NCI-H2227 (cell line): ENCODE measurements around the gene SCG3.
"Not testable (repeated sequence)": the region's sequence is repeated elsewhere in the genome, so short reads cannot be mapped to it uniquely, and the experiment has no call there.

Source experiments
- DNase-seq: peaks from one replicate; lab custom pipeline; 2025; ENCODE audit not compliant: unreplicated experiment; lab: John Stamatoyannopoulos, UW

Gene SCG3

DNA sequence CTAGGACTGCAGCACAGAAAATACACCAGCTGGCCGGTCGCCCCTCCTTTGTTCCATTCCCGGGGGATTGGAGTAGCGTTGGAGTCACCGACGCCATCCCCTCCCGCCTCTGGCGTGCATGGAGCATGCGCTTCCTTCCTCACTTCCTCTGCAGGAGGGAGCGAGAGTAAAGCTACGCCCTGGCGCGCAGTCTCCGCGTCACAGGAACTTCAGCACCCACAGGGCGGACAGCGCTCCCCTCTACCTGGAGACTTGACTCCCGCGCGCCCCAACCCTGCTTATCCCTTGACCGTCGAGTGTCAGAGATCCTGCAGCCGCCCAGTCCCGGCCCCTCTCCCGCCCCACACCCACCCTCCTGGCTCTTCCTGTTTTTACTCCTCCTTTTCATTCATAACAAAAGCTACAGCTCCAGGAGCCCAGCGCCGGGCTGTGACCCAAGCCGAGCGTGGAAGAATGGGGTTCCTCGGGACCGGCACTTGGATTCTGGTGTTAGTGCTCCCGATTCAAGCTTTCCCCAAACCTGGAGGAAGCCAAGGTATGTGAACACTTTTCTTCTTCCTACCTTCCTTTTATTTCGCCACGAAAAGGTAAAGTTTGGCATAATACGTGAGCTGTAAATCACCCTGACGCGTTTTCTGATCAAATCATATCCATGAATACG, at the start of gene SCG3:
TSS of gene SCG3 (plus strand) at position 201 of the 661 bp plus-strand sequence. CDS start at position 454, 253 bp downstream.
- peak; percentile 86 for DNase-seq

DNA sequence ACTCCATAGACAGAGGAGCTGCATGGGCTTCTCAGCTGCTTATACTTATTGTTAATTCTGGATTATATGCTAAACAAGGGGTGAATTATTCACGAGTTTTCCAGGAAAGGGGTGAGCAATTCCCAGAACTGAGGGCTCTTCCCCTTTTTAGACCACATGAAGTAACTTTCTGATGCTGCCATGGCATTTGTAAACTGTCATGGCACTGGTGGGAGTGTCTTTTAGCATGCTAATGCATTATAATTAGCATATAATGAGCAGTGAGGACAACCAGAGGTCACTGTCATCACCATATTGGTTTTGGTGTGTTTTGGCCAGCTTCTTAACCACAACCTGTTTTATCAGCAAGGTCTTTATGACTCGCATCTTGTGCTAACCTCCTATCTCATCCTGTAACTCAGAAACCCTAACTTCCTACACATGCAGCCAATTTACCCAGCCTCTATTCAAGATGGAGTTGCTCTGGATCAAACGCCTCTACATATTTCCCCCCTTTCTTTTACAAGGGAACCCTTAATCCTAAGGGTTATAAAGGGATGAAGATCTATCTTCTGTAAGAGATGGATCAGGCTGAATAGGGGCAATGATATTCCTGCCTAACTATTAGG, 46.6 kb upstream of the SCG3 start:
- DNase-seq, result no peak

DNA sequence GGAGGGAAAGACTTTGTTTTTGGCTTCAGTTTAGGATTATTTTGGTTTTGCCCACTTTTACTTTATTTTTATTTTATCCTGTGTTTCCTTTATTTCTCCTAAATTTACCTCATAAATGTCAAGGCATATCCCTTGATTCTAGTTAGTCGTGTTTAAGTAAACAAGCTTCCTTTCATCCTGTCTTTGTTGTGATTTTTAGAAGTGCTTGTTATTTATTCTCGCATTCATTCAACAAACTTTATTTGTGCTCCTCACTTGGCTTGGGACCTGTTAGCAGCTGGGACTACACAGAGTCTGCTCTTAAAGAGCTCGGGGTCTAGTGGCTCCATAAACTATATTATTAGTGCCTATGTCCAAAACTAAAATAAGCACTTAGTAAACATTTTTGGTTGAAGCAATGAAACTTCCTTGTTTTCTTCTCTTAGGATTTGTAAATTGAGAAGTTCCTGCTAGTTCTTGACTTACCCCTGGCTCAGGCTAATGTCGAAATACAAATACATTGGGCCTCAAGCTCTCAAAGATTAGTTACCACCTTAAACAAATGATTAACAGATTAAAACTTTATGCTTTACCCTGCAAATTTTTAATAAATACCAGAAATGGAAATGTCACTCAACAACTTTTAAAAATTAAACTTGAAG, 39.7 kb upstream of the SCG3 start:
- DNase-seq, result no peak

DNA sequence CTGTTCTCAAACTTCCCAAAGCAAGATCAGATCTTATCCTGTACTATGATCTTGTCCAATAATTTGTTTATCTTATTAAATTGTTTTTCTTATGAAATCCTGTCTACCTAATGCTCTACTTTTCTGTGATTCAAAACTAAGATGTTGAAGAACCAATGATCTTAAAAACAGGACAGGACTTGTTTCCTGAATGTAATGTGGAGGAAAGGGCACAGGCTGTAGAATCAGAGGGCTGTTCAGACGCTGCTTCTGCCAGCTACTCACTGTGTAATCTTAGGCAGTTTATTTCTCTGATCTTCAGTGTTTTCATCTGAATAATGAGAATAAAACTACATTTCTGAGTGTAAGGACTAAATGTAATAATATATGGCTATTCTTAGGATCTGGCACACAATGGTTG, 38.6 kb upstream of the SCG3 start:
- DNase-seq, result no peak

DNA sequence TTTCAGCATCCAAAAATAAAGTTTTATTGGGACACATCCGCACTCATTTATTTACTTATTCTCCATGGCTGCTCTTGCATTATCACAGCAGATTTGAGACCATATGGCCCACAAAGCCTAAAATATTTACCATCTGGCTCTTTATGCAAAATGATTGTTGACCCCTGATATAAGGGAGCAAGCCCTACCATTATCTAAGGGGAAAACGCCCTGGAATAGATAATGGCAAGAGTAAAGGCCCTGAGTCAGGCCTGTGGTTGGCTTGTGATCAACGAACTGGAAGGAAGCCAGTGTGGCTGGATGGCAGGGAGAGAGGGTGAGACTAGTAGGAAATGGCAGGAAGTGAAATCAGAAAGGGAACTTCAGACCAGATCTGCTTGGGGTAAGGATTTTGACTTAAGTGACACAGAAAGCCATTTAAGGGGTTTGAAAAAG, 34.2 kb upstream of the SCG3 start:
- peak; percentile 28 for DNase-seq

DNA sequence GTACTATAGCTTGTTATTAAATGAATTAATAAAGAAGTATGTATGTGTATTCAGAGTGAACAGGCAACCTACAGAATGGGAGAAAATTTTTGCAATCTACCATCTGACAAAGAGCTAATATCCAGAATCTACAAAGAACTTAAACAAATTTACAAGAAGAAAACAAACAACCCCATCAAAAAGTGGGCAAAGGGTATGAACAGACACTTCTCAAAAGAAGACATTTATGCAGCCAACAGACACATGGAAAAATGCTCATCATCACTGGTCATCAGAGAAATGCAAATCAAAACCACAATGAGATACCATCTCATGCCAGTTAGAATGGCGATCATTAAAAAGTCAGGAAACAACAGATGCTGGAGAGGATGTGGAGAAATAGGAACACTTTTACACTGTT, 33.2 kb upstream of the SCG3 start:
- not testable (repeated sequence) for DNase-seq

DNA sequence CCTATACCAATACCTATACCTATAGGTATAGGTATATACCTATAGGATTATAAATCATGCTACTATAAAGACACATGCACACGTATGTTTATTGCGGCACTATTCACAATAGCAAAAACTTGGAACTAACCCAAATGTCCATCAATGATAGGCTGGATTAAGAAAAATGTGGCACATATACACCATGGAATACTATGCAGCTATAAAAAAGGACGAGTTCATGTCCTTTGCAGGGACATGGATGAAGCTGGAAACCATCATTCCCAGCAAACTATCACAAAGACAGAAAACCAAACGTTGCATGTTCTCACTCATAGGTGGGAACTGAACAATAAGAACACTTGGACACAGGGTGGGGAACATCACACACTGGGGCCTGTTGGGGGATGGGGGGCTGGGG, 32.7 kb upstream of the SCG3 start:
- not testable (repeated sequence) for DNase-seq

DNA sequence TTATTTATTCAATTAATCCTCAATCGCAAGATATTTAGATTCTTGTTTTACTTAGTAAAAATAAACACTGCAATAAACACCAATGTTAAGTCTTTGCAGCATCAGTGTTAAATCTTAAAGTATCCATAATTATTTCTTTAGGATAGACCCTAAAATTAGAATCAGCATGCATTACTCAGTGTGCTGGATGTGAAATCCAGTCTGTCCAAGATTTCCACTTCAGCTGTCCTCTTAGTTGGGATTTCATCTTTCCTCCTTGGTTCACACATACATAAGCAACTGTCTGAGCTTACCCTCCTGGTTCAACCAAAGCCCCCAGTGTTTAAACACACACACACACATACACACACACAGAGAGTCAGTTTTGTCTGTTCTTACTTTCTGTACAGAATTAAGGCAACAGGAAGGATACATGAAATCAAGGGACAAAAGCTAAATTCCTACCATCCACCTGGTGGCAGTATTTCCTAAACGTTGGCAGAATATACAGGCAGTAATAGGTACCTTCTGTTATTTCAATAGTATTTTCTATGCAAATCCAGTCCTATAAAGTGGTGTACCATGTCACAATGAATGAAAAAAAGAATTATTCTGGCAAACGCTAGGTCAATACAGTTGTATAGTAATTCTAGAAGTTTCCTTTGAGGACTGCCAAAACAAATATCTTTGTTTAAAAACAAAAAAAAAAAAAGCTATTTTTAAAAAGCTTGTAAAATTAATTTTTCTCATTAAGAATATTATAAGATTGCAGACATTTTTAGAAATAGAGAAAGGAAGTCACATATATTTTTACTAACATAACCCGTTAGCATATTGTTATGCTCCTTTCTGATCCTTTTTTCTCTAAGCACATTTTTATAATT, 31.4 kb upstream of the SCG3 start:
- DNase-seq, result peak; percentile 72

DNA sequence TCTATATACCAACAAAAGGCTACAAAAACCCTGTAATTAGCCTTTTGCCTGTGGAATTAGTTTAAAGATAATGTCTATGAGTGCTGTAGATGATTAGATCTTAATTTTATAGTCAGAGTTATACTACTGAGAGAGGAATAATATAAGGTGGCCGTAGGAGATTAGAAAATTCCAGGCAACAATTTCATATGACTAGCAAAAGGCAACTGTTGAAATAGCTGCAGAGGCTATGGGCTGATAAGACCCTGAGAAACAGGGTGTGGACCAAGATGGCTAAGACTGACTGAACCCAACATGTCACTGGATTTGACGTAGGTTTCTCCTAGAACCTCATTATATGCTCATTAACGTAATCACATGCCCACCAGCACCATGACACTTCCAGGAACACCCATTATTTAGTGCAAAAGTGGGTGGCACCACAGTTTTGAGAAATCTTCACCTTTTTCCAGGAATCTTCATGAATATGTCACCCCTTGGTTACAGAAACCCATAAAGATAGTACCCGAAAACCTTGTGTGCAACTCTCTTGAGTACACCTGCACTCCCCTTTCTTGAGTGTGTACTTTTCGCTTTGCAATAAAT, 29.1 kb upstream of the SCG3 start:
- DNase-seq, result no peak

DNA sequence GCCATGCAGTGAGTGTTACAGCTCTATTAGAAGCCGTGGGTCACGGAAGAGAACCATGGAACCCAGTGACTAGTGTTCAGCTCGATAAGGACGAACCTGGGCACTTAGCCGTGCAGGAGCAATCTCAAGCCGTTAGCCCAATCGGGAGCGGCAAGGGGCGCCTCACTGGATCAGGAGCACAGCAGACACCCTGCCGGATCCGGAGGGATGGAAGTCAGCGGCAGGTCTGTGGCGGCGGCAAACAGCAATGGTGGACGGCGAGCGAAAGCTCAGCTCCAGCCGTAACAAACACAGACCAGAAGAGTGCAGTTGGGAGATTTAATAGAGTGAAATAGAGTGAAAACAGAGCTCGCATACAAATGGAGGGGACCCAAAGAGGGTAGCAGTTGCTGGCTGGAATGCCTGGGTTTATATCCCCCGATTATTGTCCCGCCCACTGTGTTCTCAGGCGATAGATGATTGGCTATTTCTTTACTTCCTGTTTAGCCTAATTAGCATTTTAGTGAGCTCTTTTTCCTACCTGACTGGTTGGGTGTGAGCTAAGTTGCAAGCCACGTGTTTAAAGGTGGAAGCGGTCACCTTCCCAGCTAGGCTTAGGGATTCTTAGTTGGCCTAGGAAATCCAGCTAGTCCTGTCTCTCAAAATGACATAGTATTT, 25.8 kb upstream of the SCG3 start:
- DNase-seq, result not testable (repeated sequence)

DNA sequence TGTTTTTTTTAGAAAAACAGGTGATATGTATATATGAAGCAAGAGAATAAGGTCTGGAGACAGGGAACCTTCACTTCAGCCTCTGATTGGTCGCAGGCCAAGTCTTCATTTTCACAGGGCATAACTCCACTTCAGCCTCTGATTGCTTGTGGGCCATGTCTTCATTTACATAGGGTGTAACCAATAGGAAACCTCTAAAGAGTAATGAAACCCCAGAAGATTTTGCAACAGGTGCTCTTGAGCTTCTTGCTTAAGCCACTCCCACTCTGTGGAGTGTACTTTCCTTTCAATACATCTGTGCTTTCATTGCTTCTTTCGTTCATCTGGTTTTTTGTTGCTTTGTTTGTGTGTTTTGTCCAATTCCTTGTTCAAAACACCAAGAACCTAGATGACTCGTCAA, 22.6 kb upstream of the SCG3 start:
- no peak for DNase-seq

DNA sequence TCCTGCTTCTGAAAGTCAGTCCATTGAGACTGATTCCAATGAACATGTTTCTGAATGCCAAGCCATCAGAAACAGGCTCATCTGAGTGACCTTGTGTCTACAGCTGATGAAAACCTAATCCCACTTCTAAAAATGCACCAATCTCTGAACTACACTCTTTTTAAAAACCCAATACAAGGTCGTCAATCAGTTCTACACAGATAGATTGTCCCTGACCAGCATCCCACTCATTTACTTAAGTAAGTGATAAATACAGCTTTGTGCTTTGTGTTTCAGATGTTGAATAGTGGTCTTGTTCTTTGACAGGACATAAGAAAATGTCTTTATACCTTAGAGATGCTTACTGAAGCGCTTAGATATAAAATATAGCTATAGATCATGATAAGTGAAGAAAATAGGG, 20.2 kb upstream of the SCG3 start:
- no peak for DNase-seq

DNA sequence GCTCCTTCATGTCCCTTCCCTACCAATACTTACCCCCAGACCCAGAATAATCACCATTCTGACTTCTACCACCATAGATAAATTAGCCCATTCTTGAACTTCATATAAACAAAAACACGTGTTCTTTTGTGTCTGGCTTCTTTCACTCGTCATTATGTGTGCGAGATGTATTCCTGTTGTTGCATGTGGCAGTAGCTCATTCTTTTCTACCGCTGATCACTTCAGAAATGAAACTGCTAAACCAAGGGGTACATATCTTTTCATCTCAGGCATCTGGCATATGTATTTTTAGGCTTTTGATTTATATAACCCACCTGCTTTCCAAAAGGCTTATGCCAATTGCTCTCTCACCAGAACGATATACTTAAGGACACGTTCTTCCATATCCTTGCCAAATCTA, 13.8 kb upstream of the SCG3 start:
- no peak for DNase-seq

DNA sequence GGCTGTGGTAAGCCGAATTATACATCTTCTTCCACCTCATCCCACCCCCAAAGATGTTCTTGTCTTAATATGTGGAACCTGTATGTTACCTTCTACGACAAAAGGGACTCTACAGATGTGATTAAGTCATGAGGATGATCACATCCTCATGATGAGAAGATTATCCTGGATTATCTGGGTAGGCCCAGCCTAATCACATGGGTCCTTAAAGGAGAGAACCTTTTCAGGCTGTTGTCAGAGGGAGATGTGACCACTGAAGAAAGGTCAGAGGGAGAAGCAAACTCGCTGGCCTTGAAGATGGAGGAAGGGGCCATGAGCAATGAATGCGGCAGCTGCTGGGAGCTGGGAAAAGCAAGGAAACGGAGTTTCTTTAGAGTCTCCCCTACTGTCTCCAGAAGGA, 12.9 kb upstream of the SCG3 start:
- no peak for DNase-seq

DNA sequence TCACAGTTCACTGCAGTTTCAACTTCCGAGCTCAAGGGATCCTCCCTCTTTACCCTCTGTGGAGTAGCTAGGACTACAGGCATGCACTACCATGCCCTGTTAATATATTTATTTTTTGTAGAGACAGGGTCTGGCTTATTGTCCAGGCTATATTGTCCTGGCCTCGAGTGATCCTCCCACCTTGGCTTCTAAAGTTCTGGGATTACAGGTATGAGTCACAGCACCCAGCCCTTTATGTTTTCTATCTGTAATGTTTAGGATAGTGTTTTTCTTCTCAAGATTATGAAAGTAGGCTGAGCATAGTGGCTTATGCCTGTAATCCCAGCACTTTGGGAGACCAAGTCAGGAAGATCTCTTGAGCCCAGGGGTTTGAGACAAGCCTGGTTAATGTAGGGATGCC, 11.9 kb upstream of the SCG3 start:
- no peak for DNase-seq

DNA sequence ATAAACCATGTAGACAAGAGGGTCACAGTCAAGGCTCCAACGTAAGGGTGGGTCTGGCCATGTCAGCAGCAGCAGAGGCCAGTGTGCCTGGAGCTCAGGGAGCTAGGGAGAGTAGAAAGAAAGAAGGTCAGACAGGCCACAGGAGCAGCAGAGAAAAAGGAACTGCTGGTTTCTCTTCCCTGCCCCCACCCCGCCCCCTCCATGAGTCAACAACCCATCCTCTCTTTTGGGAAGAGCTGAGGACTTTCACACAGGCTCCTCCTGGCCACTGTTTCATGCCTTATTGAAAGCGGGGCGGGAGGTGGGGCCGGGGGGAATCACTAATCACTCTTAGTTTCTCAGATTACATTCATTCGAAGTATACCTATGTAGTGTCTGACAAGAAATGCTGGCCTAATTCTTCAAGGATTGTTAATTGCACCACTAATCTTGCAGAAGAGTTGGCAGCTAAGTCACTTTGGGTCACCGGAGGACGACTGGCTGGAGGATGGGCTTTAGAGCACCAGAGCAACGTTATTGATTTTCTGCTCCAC, 9.1 kb upstream of the SCG3 start:
- peak; percentile 41 for DNase-seq

DNA sequence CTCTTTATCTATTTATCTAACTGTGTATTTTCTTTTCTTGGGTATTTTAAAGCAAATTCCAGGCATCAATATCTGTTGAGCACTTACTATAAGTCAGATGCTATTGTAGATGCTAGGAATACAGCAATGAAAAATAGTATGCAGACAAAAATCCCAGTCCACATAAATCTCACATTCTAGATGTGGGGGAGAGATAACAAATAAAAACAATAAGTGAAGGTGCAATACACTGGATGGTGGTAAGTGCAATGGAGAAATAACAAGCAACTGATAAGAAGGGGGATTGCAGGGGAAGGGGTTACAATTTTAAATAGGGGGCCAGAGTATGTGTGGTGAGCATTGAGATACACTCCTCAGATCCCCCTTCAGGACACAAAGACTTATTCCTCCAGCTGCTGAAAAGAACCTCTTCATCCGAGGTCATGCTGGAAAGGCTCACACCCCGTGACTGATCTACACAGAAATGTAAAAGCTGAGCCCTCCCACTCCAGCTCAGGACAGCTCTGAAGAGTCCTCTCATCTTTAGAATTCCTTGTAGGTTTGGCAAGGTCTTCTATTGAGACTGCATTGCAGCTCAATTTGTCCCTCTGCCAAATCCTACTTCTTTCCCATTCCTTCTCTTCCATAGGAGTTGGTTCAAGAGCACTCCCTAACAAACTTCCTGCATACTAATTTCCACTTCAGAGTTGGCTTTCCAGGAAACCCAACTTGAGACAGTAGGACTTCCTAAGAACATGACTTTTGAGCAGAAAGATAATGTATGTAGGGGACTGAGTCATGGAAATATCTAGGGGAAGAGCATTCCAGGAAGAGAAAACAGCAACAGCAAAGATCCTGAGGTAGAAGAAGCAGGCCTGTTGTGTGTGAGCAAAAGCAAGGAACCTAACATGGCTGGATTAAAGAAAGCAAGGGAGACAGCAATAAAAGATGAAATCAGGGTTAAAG, 8.1 kb upstream of the SCG3 start:
- no peak for DNase-seq

DNA sequence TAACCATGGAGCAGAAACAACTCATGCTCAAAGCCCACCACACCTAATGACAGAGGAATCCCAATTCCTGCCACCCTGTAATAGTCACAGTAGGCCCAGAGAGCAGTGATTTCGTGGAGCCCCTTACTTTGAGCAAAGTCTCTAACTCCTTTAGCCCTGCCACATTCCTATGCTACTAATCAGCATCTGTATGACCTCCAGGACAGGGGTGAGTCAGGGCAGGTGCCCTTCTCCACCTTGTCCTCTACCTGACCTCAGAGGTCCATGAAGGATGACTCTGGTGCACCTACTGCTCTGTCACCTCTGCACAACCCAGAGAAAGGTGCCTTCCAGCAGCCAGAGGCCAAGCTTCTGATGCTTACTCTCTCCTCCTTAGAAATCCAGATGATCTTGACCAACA, 6.1 kb upstream of the SCG3 start:
- no peak for DNase-seq

DNA sequence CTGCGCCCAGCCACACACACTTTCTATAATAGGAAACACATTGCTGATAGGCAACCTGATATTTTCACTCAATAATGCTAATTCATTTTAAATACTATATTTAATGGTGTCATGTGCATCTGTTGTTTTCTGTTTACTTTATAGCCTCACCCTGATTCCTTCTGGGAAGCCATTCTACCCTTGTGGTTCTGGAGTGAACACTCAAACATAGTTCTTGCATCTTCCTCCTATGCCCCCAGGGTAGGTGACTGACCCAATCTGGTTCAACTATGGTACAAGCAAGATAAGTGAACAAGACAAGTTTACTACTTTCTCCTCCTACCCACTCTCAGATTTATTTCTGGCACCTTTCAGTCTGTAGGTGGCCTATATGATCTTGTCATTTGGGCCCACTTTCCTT, 4.3 kb upstream of the SCG3 start:
- DNase-seq, result no peak
